ENCODE results near the gene KCNJ10.

The KCNJ10 gene

GRCh38 chr1:159972443-159973205, 97.3 kb downstream of the KCNJ10 start:
- no peak for TF ChIP-seq SIN3A (IDR thresholded peaks at IDR 0.05; ENCODE audit: borderline replicate concordance, insufficient read depth, low read length)
- TF ChIP-seq FOXP2 (optimal IDR thresholded peaks at IDR 0.05; ENCODE audit: borderline replicate concordance, extremely low read depth, extremely low read length, insufficient read depth) = no peak
- no peak for TF ChIP-seq TAF1 (IDR thresholded peaks at IDR 0.05; ENCODE audit: borderline replicate concordance, insufficient read depth, low read length)
- no peak for TF ChIP-seq REST (IDR thresholded peaks at IDR 0.05; ENCODE audit: insufficient read depth in 1 of 2, low read depth in 2 of 2, low read length in 2 of 2)
- no peak for TF ChIP-seq POLR2AphosphoS5 (IDR thresholded peaks at IDR 0.05; ENCODE audit: low read depth, low read length)

- TF ChIP-seq POLR2AphosphoS5 (IDR thresholded peaks at IDR 0.05; ENCODE audit: low read depth, low read length) (no peak), REST (IDR thresholded peaks at IDR 0.05; ENCODE audit: insufficient read depth in 1 of 2, low read depth in 2 of 2, low read length in 2 of 2) (no peak), TAF1 (IDR thresholded peaks at IDR 0.05; ENCODE audit: borderline replicate concordance, insufficient read depth, low read length) (no peak), SIN3A (IDR thresholded peaks at IDR 0.05; ENCODE audit: borderline replicate concordance, insufficient read depth, low read length) (no peak), FOXP2 (optimal IDR thresholded peaks at IDR 0.05; ENCODE audit: borderline replicate concordance, extremely low read depth, extremely low read length, insufficient read depth) (no peak)
These were observed 99.0 kb downstream of the KCNJ10 start for GRCh38 chr1:159970932-159971342.

- TF ChIP-seq TAF1 (IDR thresholded peaks at IDR 0.05; ENCODE audit: borderline replicate concordance, insufficient read depth, low read length) = no peak
These were observed 101.1 kb downstream of the KCNJ10 start for GRCh38 chr1:159968901-159969300.

GRCh38 chr1:159965263-159965662, 104.7 kb downstream of the KCNJ10 start:
- TF ChIP-seq TAF1 (IDR thresholded peaks at IDR 0.05; ENCODE audit: borderline replicate concordance, insufficient read depth, low read length) (no peak), FOXP2 (optimal IDR thresholded peaks at IDR 0.05; ENCODE audit: borderline replicate concordance, extremely low read depth, extremely low read length, insufficient read depth) (no peak), POLR2AphosphoS5 (IDR thresholded peaks at IDR 0.05; ENCODE audit: low read depth, low read length) (no peak), SIN3A (IDR thresholded peaks at IDR 0.05; ENCODE audit: borderline replicate concordance, insufficient read depth, low read length) (no peak), REST (IDR thresholded peaks at IDR 0.05; ENCODE audit: insufficient read depth in 1 of 2, low read depth in 2 of 2, low read length in 2 of 2) (no peak)

- TF ChIP-seq TAF1 (IDR thresholded peaks at IDR 0.05; ENCODE audit: borderline replicate concordance, insufficient read depth, low read length) = no peak
- TF ChIP-seq FOXP2 (optimal IDR thresholded peaks at IDR 0.05; ENCODE audit: borderline replicate concordance, extremely low read depth, extremely low read length, insufficient read depth) = no peak
- no peak for TF ChIP-seq POLR2AphosphoS5 (IDR thresholded peaks at IDR 0.05; ENCODE audit: low read depth, low read length)
- TF ChIP-seq SIN3A (IDR thresholded peaks at IDR 0.05; ENCODE audit: borderline replicate concordance, insufficient read depth, low read length) = no peak
- TF ChIP-seq REST (IDR thresholded peaks at IDR 0.05; ENCODE audit: insufficient read depth in 1 of 2, low read depth in 2 of 2, low read length in 2 of 2) = no peak
These were observed 105.8 kb downstream of the KCNJ10 start for GRCh38 chr1:159964144-159964543.

Data from PFSK-1 (cell line).